ENCODE measurements around the gene ZBTB21. TPM values are rescaled to one million over a fixed set of nuclear protein-coding genes. Genes with fewer than 3 reads are reported as not detected.

Gene ZBTB21
- total and polyA plus RNA-seq, 12 donors = 6.8 to 39.1 (median 12.4) TPM

DNA sequence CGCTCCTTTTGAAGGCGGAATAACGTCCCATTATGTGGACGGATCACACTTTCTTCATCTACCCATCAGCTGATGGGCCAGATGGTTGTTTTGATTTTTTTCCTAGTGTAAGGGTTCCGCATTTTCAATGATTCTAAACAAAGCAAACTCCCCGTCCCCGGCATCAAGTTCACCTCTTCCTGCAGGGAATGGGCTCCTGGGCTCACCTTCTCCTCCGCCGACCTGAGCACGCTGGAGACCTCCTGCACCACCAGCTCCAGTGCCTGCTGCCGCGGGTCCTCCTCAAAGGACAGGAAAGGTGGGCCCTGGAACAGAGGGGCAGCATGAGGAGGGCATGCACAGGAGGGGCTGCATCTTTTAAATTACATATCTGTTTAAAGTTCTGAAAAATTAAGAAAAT is 68.2 kb downstream of the ZBTB21 start:
- intact Hi-C loops (cut with DNase I) = no loop called here

DNA sequence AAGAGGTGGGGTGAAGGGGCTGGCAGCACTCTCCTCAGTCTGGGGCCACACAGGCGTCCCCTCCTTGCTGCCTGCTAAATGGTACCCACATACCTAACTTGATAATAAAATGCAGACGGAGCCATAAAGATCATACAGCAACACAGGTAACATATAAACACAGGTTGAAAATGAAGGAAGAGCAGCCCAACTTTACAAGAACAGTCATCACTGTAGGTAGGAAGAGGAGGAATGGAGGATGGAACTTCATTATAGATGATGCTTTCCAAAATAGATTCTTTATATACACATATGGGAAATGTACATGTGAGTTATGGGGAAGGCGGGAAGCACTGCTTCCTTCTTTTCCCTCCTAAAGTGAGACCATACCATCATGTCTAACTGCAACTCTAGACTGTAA is 69.7 kb downstream of the ZBTB21 start:
- no peak overlapping the region for H3K27ac ChIP-seq
- H3K4me1 ChIP-seq (replicated peaks in 1 of 2) = peaks cover 7 to 23% of the 10 kb centered on the region in 2 donors
- DNase-seq = no peak
- intact Hi-C loops (cut with DNase I) = no loop called here
- TF ChIP-seq, protein P1, sequence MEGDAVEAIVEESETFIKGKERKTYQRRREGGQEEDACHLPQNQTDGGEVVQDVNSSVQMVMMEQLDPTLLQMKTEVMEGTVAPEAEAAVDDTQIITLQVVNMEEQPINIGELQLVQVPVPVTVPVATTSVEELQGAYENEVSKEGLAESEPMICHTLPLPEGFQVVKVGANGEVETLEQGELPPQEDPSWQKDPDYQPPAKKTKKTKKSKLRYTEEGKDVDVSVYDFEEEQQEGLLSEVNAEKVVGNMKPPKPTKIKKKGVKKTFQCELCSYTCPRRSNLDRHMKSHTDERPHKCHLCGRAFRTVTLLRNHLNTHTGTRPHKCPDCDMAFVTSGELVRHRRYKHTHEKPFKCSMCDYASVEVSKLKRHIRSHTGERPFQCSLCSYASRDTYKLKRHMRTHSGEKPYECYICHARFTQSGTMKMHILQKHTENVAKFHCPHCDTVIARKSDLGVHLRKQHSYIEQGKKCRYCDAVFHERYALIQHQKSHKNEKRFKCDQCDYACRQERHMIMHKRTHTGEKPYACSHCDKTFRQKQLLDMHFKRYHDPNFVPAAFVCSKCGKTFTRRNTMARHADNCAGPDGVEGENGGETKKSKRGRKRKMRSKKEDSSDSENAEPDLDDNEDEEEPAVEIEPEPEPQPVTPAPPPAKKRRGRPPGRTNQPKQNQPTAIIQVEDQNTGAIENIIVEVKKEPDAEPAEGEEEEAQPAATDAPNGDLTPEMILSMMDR (IDR thresholded peaks at IDR 0.05) = no peak
- TF ChIP-seq POLR2A (IDR thresholded peaks at IDR 0.05) = no peak
- WGBS, 4 donors = 90 to 92% (median 91%) methylated on average over 3 of the region's 3 CpGs
- peaks cover 0 to 35% of the 10 kb centered on the region in 2 donors for H3K36me3 ChIP-seq (replicated peaks in 1 of 2)
- H3K4me3 ChIP-seq = no peak overlapping the region
- H3K9me3 ChIP-seq (replicated peaks in 1 of 3) = no peaks in the 10 kb centered on the region
- no peaks in the 10 kb centered on the region for H3K27me3 ChIP-seq

More for the DNA sequence above, 68.2 kb downstream of the ZBTB21 start:
- Histone ChIP-seq H3K4me1 (replicated peaks in 1 of 2) (peaks cover 18 to 36% of the 10 kb centered on the region in 2 donors), H3K9me3 (replicated peaks in 1 of 3) (no peaks in the 10 kb centered on the region), H3K27ac (peak overlapping the region in 1 of 5 donors; percentile 84), H3K4me3 (no peak overlapping the region), H3K36me3 (replicated peaks in 1 of 2) (peaks cover 0 to 35% of the 10 kb centered on the region in 2 donors), H3K27me3 (no peaks in the 10 kb centered on the region)
- no peak for DNase-seq
- WGBS, 4 donors = 84 to 88% (median 85%) methylated on average over 12 of the region's 12 CpGs
- TF ChIP-seq POLR2A (IDR thresholded peaks at IDR 0.05) = no peak
- TF ChIP-seq, protein P1 (IDR thresholded peaks at IDR 0.05) = no peak

DNA sequence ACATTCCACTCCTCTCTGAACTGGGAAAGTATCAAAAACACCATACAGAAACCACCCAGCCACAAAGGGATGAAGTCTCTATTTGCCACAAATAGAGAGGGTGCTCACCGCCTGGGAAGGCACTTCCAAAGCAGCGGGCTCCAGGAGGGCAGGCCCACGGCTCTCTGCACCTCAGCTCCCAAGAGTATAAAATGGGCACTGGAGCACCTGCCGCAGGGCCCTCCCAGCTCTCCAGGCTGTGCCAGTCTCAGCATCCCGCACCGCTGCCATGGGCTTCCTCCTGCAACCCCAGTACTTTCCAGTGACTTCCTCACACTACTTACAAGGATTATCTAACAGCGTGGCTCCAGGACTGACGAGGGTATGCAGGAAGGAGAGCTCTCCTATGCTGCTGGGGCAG is 70.8 kb downstream of the ZBTB21 start:
- intact Hi-C loops (cut with DNase I) = no loop called here
- DNase-seq = no peak

More for the DNA sequence above, 70.8 kb downstream of the ZBTB21 start:
- no peak for TF ChIP-seq POLR2A (IDR thresholded peaks at IDR 0.05)
- TF ChIP-seq, protein P1 (IDR thresholded peaks at IDR 0.05) = no peak
- Histone ChIP-seq H3K4me3 (no peak overlapping the region), H3K27ac (peak overlapping the region in 3 of 5 donors; percentile 5 to 68 (median 54)), H3K27me3 (no peaks in the 10 kb centered on the region), H3K4me1 (replicated peaks in 1 of 2) (peaks cover 1 to 16% of the 10 kb centered on the region in 2 donors), H3K36me3 (replicated peaks in 1 of 2) (peaks cover 0 to 35% of the 10 kb centered on the region in 2 donors), H3K9me3 (replicated peaks in 1 of 3) (no peaks in the 10 kb centered on the region)
- 87 to 91% (median 90%) methylated on average over 3 to 8 of the region's 8 CpGs for WGBS, 4 donors

Other genes starting within 250 kb of the ZBTB21 start
- gene RIPK4, start 243.3 kb downstream of the ZBTB21 start, total RNA-seq = under 1 TPM in 4 of 9 donors, not detected in 5; 0.07 to 0.18 (median 0.15) TPM
- under 1 TPM; 0.04 to 0.16 (median 0.07) TPM for gene RIPK4, start 243.3 kb downstream of the ZBTB21 start, polyA plus RNA-seq
- gene PRDM15, start 131.0 kb downstream of the ZBTB21 start, total RNA-seq = 1 to 10 TPM; 3.4 to 6.7 (median 4.3) TPM
- 1 to 10 TPM; 2.9 to 6.4 (median 3.5) TPM for gene PRDM15, start 131.0 kb downstream of the ZBTB21 start, polyA plus RNA-seq
- 100 to 1,000 TPM; 178 to 439 (median 297) TPM for gene C2CD2, start 56.3 kb downstream of the ZBTB21 start, total RNA-seq
- gene C2CD2, start 56.3 kb downstream of the ZBTB21 start, polyA plus RNA-seq = 100 to 1,000 TPM; 175 to 284 (median 180) TPM
- under 1 TPM in 2 of 9 donors, not detected in 7; 0.10 to 0.17 TPM for gene UMODL1, start 61.0 kb upstream of the ZBTB21 start, total RNA-seq
- gene UMODL1, start 61.0 kb upstream of the ZBTB21 start, polyA plus RNA-seq = under 1 TPM in 1 of 3 donors, not detected in 2; 0.79 TPM
- 100 to 1,000 TPM in 2 of 9 donors, 10 to 100 TPM in 7; 23.2 to 136 (median 88.2) TPM for gene ABCG1, start 208.8 kb upstream of the ZBTB21 start, total RNA-seq
- 10 to 100 TPM; 32.5 to 52.7 (median 38.7) TPM for gene ABCG1, start 208.8 kb upstream of the ZBTB21 start, polyA plus RNA-seq

Data from adrenal gland (tissue), 12 donors.